HG03342 (cell line): ENCODE results near the gene RNF115.

Source experiments
- ATAC-seq: cut with Tn5 transposase; IDR thresholded peaks from one replicate; pipeline ENCODE4 v1.9.1; 2021; ENCODE audit warnings: mild to moderate bottlenecking, moderate library complexity; ENCODE audit not compliant: unreplicated experiment

RNF115 gene

GRCh38 chr1:145707183-145707867, 116.6 kb downstream of the RNF115 start, which contains the start of gene PDZK1:
Gene PDZK1 (minus strand): TSS chr1:145707368. CDS start chr1:145688021, 19,347 bp downstream.
- ATAC-seq = no peak

DNA sequence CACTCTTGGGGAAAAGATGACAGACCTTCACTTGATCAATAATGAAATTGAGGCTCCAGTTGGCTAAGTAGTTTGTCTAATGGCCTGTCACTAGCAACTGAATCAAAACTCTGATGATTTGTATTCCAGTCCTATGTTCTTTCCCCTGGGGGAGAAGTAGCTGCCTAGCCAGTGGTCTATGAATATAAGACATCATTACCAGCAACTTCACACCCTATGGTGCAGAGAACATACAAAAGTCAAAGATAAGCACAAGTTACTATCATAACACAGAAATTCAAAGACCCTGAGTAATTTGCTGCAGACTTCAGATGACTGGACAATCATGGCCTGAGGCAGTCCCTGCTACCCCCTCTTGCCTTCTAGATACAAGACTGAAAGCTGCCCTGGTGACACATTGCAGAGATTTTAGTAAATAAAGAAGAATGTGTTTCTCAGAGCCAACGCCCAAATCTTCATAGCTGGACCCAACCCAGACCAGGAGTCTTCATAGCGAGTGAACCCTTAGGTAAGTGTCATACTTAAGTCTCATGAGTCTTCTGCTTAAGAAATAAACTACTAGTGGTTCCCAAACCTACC, 117.7 kb downstream of the RNF115 start:
- no peak for ATAC-seq

DNA sequence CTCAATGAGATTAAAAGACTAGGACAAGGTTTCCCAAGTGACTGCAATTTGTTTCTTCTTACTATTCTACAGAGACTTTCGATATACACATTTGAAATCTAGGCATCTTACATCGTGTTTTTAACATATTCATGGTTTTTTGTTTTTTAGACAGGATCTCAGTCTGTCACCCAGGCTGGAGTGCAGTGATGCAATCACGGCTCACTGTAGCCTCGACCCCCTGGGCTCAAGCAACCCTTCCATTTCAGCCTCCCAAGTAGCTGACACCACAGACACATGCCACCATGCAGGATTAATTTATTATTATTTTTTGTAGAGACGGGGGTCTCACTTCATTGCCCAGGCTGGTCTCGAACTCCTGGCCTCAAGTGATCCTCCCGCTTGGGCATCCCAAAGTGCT, 118.3 kb downstream of the RNF115 start:
- ATAC-seq = no peak

- no peak for ATAC-seq
These were observed 121.1 kb downstream of the RNF115 start for GRCh38 chr1:145702826-145703225.

- ATAC-seq = no peak
These were observed 121.8 kb downstream of the RNF115 start for GRCh38 chr1:145702052-145702451.

- no peak for ATAC-seq
These were observed 122.5 kb downstream of the RNF115 start for GRCh38 chr1:145701306-145701862.

- ATAC-seq = no peak
These were observed 127.3 kb downstream of the RNF115 start for GRCh38 chr1:145696630-145696960.

DNA sequence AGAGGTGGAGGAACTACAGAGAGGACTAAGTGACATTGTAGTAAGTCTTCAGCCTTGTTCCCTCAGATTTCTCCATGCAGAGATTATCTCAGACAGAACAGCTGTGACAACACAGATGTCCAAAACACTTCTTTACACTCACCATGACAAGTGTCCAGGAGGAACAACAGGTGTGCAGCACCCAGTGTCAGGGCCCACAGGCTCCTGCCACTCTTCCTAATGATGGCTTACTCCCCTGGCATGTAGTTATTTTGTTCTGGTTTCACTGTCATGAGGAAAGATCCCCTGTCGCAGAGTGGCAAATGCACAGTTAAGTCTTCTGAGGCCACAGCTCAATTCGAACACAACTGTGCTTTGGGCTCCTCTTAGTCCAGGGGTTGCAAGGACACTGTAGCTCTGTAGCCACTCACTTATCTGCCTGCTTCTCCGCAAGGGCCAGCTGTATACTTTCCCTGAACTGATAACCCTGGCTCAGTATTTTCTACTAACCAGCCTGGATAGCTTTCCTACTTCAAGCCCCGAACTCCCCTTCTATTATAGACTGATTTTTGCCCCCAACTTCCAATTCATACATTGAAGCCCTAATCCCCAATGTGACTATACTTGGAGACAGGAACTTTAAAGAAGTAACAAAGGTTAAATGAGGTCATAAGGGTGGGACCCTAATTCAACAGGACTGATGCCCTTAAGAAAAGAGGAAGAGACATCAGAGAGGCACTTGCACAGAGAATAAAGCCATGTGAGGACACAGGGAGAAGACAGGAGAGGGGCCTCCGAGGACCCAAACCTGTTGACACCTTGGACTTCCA, 127.9 kb downstream of the RNF115 start:
- ATAC-seq = no peak

- ATAC-seq = no peak
These were observed 131.0 kb downstream of the RNF115 start for GRCh38 chr1:145692785-145693443.

DNA sequence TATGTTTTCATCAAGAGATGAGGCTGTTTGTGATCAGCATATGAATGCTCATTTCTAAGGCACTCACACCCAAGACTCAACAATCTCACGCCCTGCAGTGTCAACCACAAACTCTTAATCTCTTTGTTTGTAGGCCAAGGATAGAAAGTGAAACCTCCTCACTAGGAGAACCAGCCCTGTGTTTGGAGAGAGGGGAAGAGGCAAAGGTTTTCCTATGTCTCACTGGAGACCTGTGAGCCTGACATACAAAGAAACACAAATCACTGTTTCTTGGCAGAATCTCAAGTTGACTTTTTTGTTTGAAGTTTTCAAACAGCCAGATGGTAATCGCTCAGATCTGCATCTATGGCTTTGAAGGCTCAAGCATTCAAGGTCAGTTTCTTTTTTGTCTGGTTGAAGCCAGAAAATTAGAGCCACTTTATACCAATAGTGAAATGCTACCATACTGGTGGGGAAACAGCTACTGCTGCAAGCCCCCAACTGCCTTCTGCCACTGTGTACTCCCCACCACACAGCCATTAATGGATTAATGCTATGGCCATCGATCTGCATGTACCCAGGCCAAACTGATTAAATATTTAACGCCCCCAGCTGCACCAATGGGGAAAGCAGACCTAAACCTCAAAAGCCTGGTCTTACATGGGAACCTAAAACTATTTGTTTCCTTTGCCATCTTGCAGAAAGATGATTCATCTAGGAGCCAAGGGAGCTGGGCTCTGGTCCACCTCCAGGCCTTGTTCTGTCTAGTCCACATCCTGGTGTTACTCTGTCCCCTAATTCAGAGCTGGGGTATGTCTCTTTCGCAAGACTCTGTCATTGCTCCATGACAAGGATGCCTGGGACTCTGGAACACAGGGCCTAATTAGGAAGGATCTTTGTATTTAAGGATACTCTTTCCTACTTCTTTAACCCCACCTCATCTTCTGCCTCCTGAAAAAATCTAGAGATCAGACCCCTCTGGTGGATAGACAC, 133.0 kb downstream of the RNF115 start:
- ATAC-seq = peak; percentile 86

GRCh38 chr1:145689922-145690321, 134.0 kb downstream of the RNF115 start:
- ATAC-seq = no peak

- no peak for ATAC-seq
These were observed 135.0 kb downstream of the RNF115 start for GRCh38 chr1:145688924-145689323.
